IMR-90 (cell line): Measurements from ENCODE around the gene EXOC4. TPM values are rescaled to one million over a fixed set of nuclear protein-coding genes. Genes with fewer than 3 reads are reported as not detected.

Experiments
- ATAC-seq: fragments of 200-7000 bp; cut with Tn5 transposase; 2 replicates; pipeline ENCODE4 v1.9.1; 2020; ENCODE audit warnings: low read depth, mild to moderate bottlenecking, moderate library complexity
- BruUV-seq: library from RNA; stranded (reverse); fragments of 400-500 nt; replicated peaks from 2 replicates; lab custom pipeline; 2021; lab: Mats Ljungman, UMichigan
- CTCF ChIA-PET: fragments of 300-600 bp; formaldehyde crosslinking; extraction: SDS; loops from one replicate; lab custom pipeline; 2021; ENCODE audit warnings: antibody characterized with exemption; lab: Yijun Ruan, JAX
- POLR2A ChIA-PET: fragments of 300-600 bp; sonication (Branson Sonifier 250); formaldehyde crosslinking; loops from one replicate; lab custom pipeline; 2022; ENCODE audit warnings: antibody characterized with exemption; ENCODE audit not compliant: unreplicated experiment; lab: Charles Lee
- DNase-seq: peaks from one replicate; pipeline ENCODE4 v3.0.0; 2013
- H2AFZ ChIP-seq: replicated peaks from 2 replicates; pipeline ENCODE3; 2013; ENCODE audit warnings: low read length, mild to moderate bottlenecking; ENCODE audit not compliant: poor library complexity
- H2AK5ac ChIP-seq: 2 replicates; pipeline ENCODE4 v1.6.1; 2013; ENCODE audit warnings: low read depth, low read length, inconsistent platforms
- H2AK9ac ChIP-seq: replicated peaks from 2 replicates; pipeline ENCODE3; 2013; ENCODE audit warnings: mild to moderate bottlenecking, low read depth, low read length, moderate library complexity; ENCODE audit not compliant: poor library complexity
- H2BK120ac ChIP-seq: 2 replicates; pipeline ENCODE4 v1.6.1; 2013; ENCODE audit warnings: low read depth, low read length, inconsistent platforms
- H2BK15ac ChIP-seq: 3 replicates; pipeline ENCODE4 v1.6.1; 2013; ENCODE audit warnings: low read depth, low read length, inconsistent platforms
- H2BK20ac ChIP-seq: 2 replicates; pipeline ENCODE4 v1.6.1; 2013; ENCODE audit warnings: low read depth, mild to moderate bottlenecking, inconsistent platforms, low read length, moderate library complexity
- H2BK5ac ChIP-seq: 2 replicates; pipeline ENCODE4 v1.6.1; 2013; ENCODE audit warnings: mild to moderate bottlenecking, low read depth, low read length, inconsistent platforms; ENCODE audit not compliant: poor library complexity, severe bottlenecking
- H3K14ac ChIP-seq: replicated peaks from 2 replicates; pipeline ENCODE4 v1.6.1; 2013; ENCODE audit warnings: low read depth, low read length, inconsistent platforms
- H3K18ac ChIP-seq: 2 replicates; pipeline ENCODE4 v1.6.1; 2013; ENCODE audit warnings: low read depth, low read length, control low read depth
- H3K23ac ChIP-seq: 2 replicates; pipeline ENCODE4 v1.6.1; 2013; ENCODE audit warnings: low read depth, low read length, inconsistent platforms
- H3K27ac ChIP-seq: 2 replicates; pipeline ENCODE4 v1.5.1; 2013; ENCODE audit warnings: mild to moderate bottlenecking, control low read depth, low read length; ENCODE audit not compliant: insufficient read depth
- H3K27me3 ChIP-seq: 2 replicates; pipeline ENCODE4 v1.6.1; 2013; ENCODE audit warnings: low read length; ENCODE audit not compliant: control insufficient read depth, insufficient read depth
- H3K36me3 ChIP-seq: 2 replicates; pipeline ENCODE4 v1.6.1; 2013; ENCODE audit warnings: low read length, mixed read lengths; ENCODE audit not compliant: control insufficient read depth, insufficient read depth
- H3K4ac ChIP-seq: 2 replicates; pipeline ENCODE4 v1.6.1; 2013; ENCODE audit warnings: low read depth, low read length, inconsistent platforms
- H3K4me1 ChIP-seq: 2 replicates; pipeline ENCODE4 v1.6.1; 2013; ENCODE audit warnings: low read length, mixed read lengths; ENCODE audit not compliant: control insufficient read depth, insufficient read depth
- H3K4me2 ChIP-seq: 2 replicates; pipeline ENCODE4 v1.6.1; 2013; ENCODE audit warnings: low read depth, mild to moderate bottlenecking, control low read depth, low read length, moderate library complexity
- H3K4me3 ChIP-seq: 2 replicates; pipeline ENCODE4 v1.5.1; 2013; ENCODE audit warnings: low read depth, mild to moderate bottlenecking, control low read depth, low read length, moderate library complexity; ENCODE audit not compliant: insufficient read depth
- H3K56ac ChIP-seq: 2 replicates; pipeline ENCODE4 v1.6.1; 2013; ENCODE audit warnings: low read length, inconsistent platforms; ENCODE audit not compliant: insufficient read depth; ENCODE audit errors: extremely low read depth
- H3K79me1 ChIP-seq, 2 experiments: 2 replicates each; pipeline ENCODE4 v1.6.1; 2013; ENCODE audit warnings: low read length in 2 of 2, inconsistent platforms in 1 of 2, low read depth in 1 of 2
- H3K9ac ChIP-seq: 2 replicates; pipeline ENCODE4 v1.6.1; 2013; ENCODE audit warnings: low read depth, low read length, control low read depth
- H3K9me1 ChIP-seq: 2 replicates; pipeline ENCODE4 v1.6.1; 2013; ENCODE audit warnings: low read length, inconsistent platforms; ENCODE audit not compliant: insufficient read depth
- H3K9me3 ChIP-seq: 2 replicates; pipeline ENCODE4 v1.6.1; 2013; ENCODE audit warnings: low read length; ENCODE audit not compliant: control insufficient read depth, insufficient read depth
- H4K20me1 ChIP-seq: 2 replicates; pipeline ENCODE4 v1.6.1; 2013; ENCODE audit warnings: low read length, inconsistent platforms; ENCODE audit not compliant: insufficient read depth
- H4K5ac ChIP-seq: 2 replicates; pipeline ENCODE4 v1.6.1; 2013; ENCODE audit warnings: mild to moderate bottlenecking, low read depth, low read length, control low read depth
- H4K8ac ChIP-seq, 2 experiments: 2 replicates each; pipeline ENCODE4 v1.6.1; 2013; ENCODE audit warnings: low read depth in 2 of 2, low read length in 2 of 2, control low read depth in 1 of 2, inconsistent platforms in 1 of 2
- H4K91ac ChIP-seq: 2 replicates; pipeline ENCODE4 v1.6.1; 2013; ENCODE audit warnings: low read depth, low read length, inconsistent platforms; ENCODE audit not compliant: insufficient read depth
- BHLHE40 ChIP-seq: fragments of 150-350 bp; IDR thresholded peaks from 2 replicates; pipeline ENCODE4 v1.6.1; 2016; ENCODE audit warnings: mild to moderate bottlenecking, low read depth, low read length
- CEBPB ChIP-seq: IDR thresholded peaks from 2 replicates; pipeline ENCODE4 v1.6.1; 2012; ENCODE audit warnings: low read depth, low read length, improper control_type of control experiment
- CHD1 ChIP-seq: IDR thresholded peaks from 2 replicates; pipeline ENCODE4 v1.6.1; 2012; ENCODE audit warnings: low read depth, low read length, improper control_type of control experiment
- FOS ChIP-seq: fragments of 150-350 bp; IDR thresholded peaks from 2 replicates; pipeline ENCODE4 v1.6.1; 2016; ENCODE audit warnings: low read depth, low read length
- MAFK ChIP-seq: IDR thresholded peaks from 2 replicates; pipeline ENCODE4 v1.6.1; 2012; ENCODE audit warnings: low read depth, low read length, improper control_type of control experiment
- MAZ ChIP-seq: IDR thresholded peaks from 2 replicates; pipeline ENCODE4 v1.6.1; 2012; ENCODE audit warnings: low read depth, mild to moderate bottlenecking, low read length, improper control_type of control experiment, moderate library complexity, borderline replicate concordance
- MXI1 ChIP-seq: IDR thresholded peaks from 2 replicates; pipeline ENCODE4 v1.6.1; 2012; ENCODE audit warnings: low read depth, mild to moderate bottlenecking, low read length, moderate library complexity, borderline replicate concordance
- NFE2L2 ChIP-seq: fragments of 150-350 bp; IDR thresholded peaks from 2 replicates; pipeline ENCODE4 v1.6.1; 2016; ENCODE audit warnings: low read depth, mild to moderate bottlenecking, low read length
- POLR2A ChIP-seq: IDR thresholded peaks from 2 replicates; pipeline ENCODE4 v1.6.1; 2012; ENCODE audit warnings: mild to moderate bottlenecking, low read depth, low read length
- RAD21 ChIP-seq: IDR thresholded peaks from 2 replicates; pipeline ENCODE4 v1.6.1; 2012; ENCODE audit warnings: low read length, improper control_type of control experiment
- RCOR1 ChIP-seq: IDR thresholded peaks from 2 replicates; pipeline ENCODE4 v1.6.1; 2012; ENCODE audit warnings: mild to moderate bottlenecking, low read length, improper control_type of control experiment; ENCODE audit not compliant: insufficient replicate concordance
- RFX5 ChIP-seq: IDR thresholded peaks from 2 replicates; pipeline ENCODE4 v1.8.0; 2012; ENCODE audit warnings: low read depth, mild to moderate bottlenecking, low read length, moderate library complexity
- SMC3 ChIP-seq: fragments of 150-350 bp; IDR thresholded peaks from 2 replicates; pipeline ENCODE4 v1.6.1; 2016; ENCODE audit warnings: low read depth, mild to moderate bottlenecking, antibody characterized with exemption, low read length, moderate library complexity
- WGBS, 2 experiments: methylation state at CpG; one replicate each; pipeline versions ENCODE4 v1.1.5 to v1.1.7; 2013; ENCODE audit warnings: missing lambda C conversion rate in 2 of 2; ENCODE audit not compliant: insufficient read length in 1 of 2; ENCODE audit errors: extremely low coverage in 2 of 2; 5-methylcytosine and 5-hydroxymethylcytosine counted together
- dilution Hi-C: fragments of 300-500 bp; cut with HindIII; formaldehyde crosslinking; loops from one replicate; pipeline ENCODE4 v1.14.3; 2018; ENCODE audit warnings: low sequenced_read_pairs; ENCODE audit not compliant: unreplicated experiment
- in situ Hi-C: fragments of 300-500 bp; cut with MboI; formaldehyde crosslinking; loops from 3 replicates; pipeline ENCODE4 v1.14.3; 2019; ENCODE audit warnings: low sequenced_read_pairs, inconsistent platforms, mixed read lengths
- intact Hi-C: fragments of 100-400 bp; cut with micrococcal nuclease; formaldehyde crosslinking; loops from 2 replicates; pipeline ENCODE4 v1.10.0; 2022
- polyA plus RNA-seq, 3 experiments: library from polyadenylated mRNA; depleted of rRNA; stranded (reverse); fragments of >200 nt; gene quantifications; 2 replicates each; pipeline ENCODE4 v1.2.3, GENCODE V29; 2012; ENCODE audit warnings: low replicate concordance in 1 of 3
- total RNA-seq: library from RNA; depleted of rRNA; stranded (reverse); fragments of >200 nt; gene quantifications from 2 replicates; pipeline ENCODE4 v1.2.3, GENCODE V29; 2012
- TF ChIP-seq, protein P1 (sequence below): fragments of 150-350 bp; IDR thresholded peaks from 2 replicates; pipeline ENCODE4 v1.6.1; 2017; ENCODE audit warnings: mild to moderate bottlenecking, antibody characterized with exemption, low read length, low read depth
- TF ChIP-seq, protein P2 (sequence below): conservative IDR thresholded peaks from 2 replicates; pipeline ENCODE4 v1.5.1; 2012; ENCODE audit warnings: mild to moderate bottlenecking, low read depth, low read length, improper control_type of control experiment
- TF ChIP-seq, protein P3 (sequence below): fragments of 150-350 bp; IDR thresholded peaks from 2 replicates; pipeline ENCODE4 v1.6.1; 2016; ENCODE audit warnings: low read depth, mild to moderate bottlenecking, low read length, moderate library complexity, borderline replicate concordance

Gene EXOC4
- total and polyA plus RNA-seq, 2 of the 4 experiments (the other 2 are of a cell fraction): 25.4 to 94.6 TPM

DNA sequence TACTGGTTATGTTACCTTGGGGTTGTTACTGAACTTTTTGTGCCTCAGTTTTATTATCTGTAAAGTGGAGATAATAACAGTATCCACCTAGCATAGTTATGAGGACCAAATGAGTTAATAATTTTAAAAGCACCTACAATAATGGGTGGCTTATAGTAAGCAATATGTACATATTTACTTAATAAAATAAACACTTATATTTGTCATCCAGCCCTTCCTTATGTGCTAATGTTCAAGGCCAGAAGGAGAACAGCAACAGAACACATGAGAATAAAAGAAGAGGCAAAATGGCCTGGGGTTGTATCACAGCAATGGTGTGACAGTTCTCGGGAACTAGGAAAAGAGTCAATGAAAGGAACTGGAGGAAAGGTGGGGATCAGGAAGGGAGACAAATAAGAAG is 618.9 kb downstream of the EXOC4 start:
- POLR2A ChIA-PET: no interaction called here
- no peak overlapping the region for H2AFZ ChIP-seq
- no peak overlapping the region for H2AK5ac ChIP-seq
- H4K5ac ChIP-seq: no peak overlapping the region
- no peak overlapping the region for H3K18ac ChIP-seq
- no peak overlapping the region for H2BK15ac ChIP-seq
- H3K79me1 ChIP-seq: no peaks in the 10 kb centered on the region; a peak in 1 of 4 replicates
- no peaks in the 10 kb centered on the region for H3K9me3 ChIP-seq
- no peak overlapping the region for H2BK120ac ChIP-seq
- H4K20me1 ChIP-seq: no peaks in the 10 kb centered on the region
- H3K4me2 ChIP-seq: no peak overlapping the region
- dilution Hi-C loops: no loop called here
- in situ Hi-C loops: no loop called here
- H3K23ac ChIP-seq: no peak overlapping the region
- H3K4ac ChIP-seq: no peak overlapping the region
- no peaks in the 10 kb centered on the region for H3K9me1 ChIP-seq
- no peak overlapping the region for H2AK9ac ChIP-seq
- no peak overlapping the region for H3K4me3 ChIP-seq
- no TSS peak for BruUV-seq
- H3K14ac ChIP-seq: no peak overlapping the region
- H3K9ac ChIP-seq: no peak overlapping the region
- no peak overlapping the region for H3K27ac ChIP-seq
- H3K27me3 ChIP-seq: no peaks in the 10 kb centered on the region
- ATAC-seq (no peak), DNase-seq (no peak)
- no peaks in the 10 kb centered on the region for H3K36me3 ChIP-seq
- H4K8ac ChIP-seq: no peak overlapping the region
- no peak overlapping the region for H2BK20ac ChIP-seq
- CTCF ChIA-PET: no interaction called here
- WGBS, 2 experiments: no CpG with 5 or more reads among the region's 1 CpG
- H3K56ac ChIP-seq: no peak overlapping the region
- no peaks in the 10 kb centered on the region for H3K4me1 ChIP-seq
- TF ChIP-seq POLR2A: no peak
- TF ChIP-seq CHD1: no peak
- no peak for TF ChIP-seq MXI1
- TF ChIP-seq FOS: no peak
- TF ChIP-seq MAZ: no peak
- TF ChIP-seq, protein P1, sequence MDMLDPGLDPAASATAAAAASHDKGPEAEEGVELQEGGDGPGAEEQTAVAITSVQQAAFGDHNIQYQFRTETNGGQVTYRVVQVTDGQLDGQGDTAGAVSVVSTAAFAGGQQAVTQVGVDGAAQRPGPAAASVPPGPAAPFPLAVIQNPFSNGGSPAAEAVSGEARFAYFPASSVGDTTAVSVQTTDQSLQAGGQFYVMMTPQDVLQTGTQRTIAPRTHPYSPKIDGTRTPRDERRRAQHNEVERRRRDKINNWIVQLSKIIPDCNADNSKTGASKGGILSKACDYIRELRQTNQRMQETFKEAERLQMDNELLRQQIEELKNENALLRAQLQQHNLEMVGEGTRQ: no peak
- TF ChIP-seq, protein P2, sequence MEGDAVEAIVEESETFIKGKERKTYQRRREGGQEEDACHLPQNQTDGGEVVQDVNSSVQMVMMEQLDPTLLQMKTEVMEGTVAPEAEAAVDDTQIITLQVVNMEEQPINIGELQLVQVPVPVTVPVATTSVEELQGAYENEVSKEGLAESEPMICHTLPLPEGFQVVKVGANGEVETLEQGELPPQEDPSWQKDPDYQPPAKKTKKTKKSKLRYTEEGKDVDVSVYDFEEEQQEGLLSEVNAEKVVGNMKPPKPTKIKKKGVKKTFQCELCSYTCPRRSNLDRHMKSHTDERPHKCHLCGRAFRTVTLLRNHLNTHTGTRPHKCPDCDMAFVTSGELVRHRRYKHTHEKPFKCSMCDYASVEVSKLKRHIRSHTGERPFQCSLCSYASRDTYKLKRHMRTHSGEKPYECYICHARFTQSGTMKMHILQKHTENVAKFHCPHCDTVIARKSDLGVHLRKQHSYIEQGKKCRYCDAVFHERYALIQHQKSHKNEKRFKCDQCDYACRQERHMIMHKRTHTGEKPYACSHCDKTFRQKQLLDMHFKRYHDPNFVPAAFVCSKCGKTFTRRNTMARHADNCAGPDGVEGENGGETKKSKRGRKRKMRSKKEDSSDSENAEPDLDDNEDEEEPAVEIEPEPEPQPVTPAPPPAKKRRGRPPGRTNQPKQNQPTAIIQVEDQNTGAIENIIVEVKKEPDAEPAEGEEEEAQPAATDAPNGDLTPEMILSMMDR: no peak
- no peak for TF ChIP-seq SMC3
- TF ChIP-seq RCOR1: no peak
- TF ChIP-seq CEBPB: no peak
- TF ChIP-seq NFE2L2: no peak
- TF ChIP-seq BHLHE40: no peak
- TF ChIP-seq, protein P3, sequence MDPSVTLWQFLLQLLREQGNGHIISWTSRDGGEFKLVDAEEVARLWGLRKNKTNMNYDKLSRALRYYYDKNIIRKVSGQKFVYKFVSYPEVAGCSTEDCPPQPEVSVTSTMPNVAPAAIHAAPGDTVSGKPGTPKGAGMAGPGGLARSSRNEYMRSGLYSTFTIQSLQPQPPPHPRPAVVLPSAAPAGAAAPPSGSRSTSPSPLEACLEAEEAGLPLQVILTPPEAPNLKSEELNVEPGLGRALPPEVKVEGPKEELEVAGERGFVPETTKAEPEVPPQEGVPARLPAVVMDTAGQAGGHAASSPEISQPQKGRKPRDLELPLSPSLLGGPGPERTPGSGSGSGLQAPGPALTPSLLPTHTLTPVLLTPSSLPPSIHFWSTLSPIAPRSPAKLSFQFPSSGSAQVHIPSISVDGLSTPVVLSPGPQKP: no peak
- no peak for TF ChIP-seq MAFK
- TF ChIP-seq RAD21: no peak
- no peak for TF ChIP-seq RFX5
- H2BK5ac ChIP-seq: no peak overlapping the region
- intact Hi-C loops: no loop called here
- H4K91ac ChIP-seq: no peak overlapping the region
